Stimulated activated CD8-positive, alpha-beta memory T cell treated with anti-CD3 and anti-CD28 coated beads, Interleukin-2, amount 100 ng/mL, for 1 hour (primary cell): Measurements from ENCODE around the gene TYW1B.
A peak's percentile ranks its signal among the peaks of the same experiment; 100 is the strongest.
"Not testable (repeated sequence)": the region's sequence is repeated elsewhere in the genome, so short reads cannot be mapped to it uniquely, and the experiment has no call there.

Experiments used
- DNase-seq, 2 donors: peaks; one replicate each; pipeline ENCODE4 v3.0.0-alpha.2; 2020; ENCODE audit warnings: low read depth in 2 of 2

The TYW1B gene

GRCh38 chr7:72827839-72828591 is at the start of gene TYW1B:
Gene TYW1B (minus strand): TSS chr7:72828200. CDS start chr7:72828075, 125 bp downstream.
- DNase-seq, result peak; percentile 93 to 96

GRCh38 chr7:72867591-72867990 is 39.6 kb upstream of the TYW1B start:
- DNase-seq, result not testable (repeated sequence)

- DNase-seq, result not testable (repeated sequence)
These were observed 30.9 kb upstream of the TYW1B start for GRCh38 chr7:72858846-72859400.

- not testable (repeated sequence) for DNase-seq
These were observed 29.9 kb upstream of the TYW1B start for GRCh38 chr7:72857925-72858324.

- DNase-seq, result not testable (repeated sequence)
These were observed 27.3 kb upstream of the TYW1B start for GRCh38 chr7:72855261-72855660.

GRCh38 chr7:72852937-72853336 is 24.9 kb upstream of the TYW1B start:
- DNase-seq, result not testable (repeated sequence)

- DNase-seq, result not testable (repeated sequence)
These were observed 22.7 kb upstream of the TYW1B start for GRCh38 chr7:72850746-72851145.

- DNase-seq, result not testable (repeated sequence)
These were observed 16.1 kb upstream of the TYW1B start for GRCh38 chr7:72844146-72844545.

- not testable (repeated sequence) for DNase-seq
These were observed 15.2 kb upstream of the TYW1B start for GRCh38 chr7:72843166-72843565.

- DNase-seq, result not testable (repeated sequence)
These were observed 13.0 kb upstream of the TYW1B start for GRCh38 chr7:72840966-72841511.

GRCh38 chr7:72838315-72838714 is 10.3 kb upstream of the TYW1B start:
- not testable (repeated sequence) for DNase-seq

GRCh38 chr7:72837291-72837690 is 9.3 kb upstream of the TYW1B start:
- DNase-seq, result not testable (repeated sequence)

- DNase-seq, result not testable (repeated sequence)
These were observed 2.6 kb upstream of the TYW1B start for GRCh38 chr7:72830567-72830966.

GRCh38 chr7:72829687-72830354 is 1.8 kb upstream of the TYW1B start:
- DNase-seq, result peak in 1 of 2 donors; percentile 15

- DNase-seq, result peak; percentile 92 to 93
These were observed 1.3 kb upstream of the TYW1B start for GRCh38 chr7:72829291-72829686.

- DNase-seq, result not testable (repeated sequence)
These were observed 4.0 kb downstream of the TYW1B start for GRCh38 chr7:72823765-72824732.

GRCh38 chr7:72822497-72822896 is 5.5 kb downstream of the TYW1B start:
- not testable (repeated sequence) for DNase-seq

- not testable (repeated sequence) for DNase-seq
These were observed 9.2 kb downstream of the TYW1B start for GRCh38 chr7:72818663-72819361.

- not testable (repeated sequence) for DNase-seq
These were observed 10.3 kb downstream of the TYW1B start for GRCh38 chr7:72817661-72818060.

- DNase-seq, result not testable (repeated sequence)
These were observed 11.4 kb downstream of the TYW1B start for GRCh38 chr7:72816370-72817157.
